Measurements from ENCODE around the gene BICC1.

The BICC1 gene

DNA sequence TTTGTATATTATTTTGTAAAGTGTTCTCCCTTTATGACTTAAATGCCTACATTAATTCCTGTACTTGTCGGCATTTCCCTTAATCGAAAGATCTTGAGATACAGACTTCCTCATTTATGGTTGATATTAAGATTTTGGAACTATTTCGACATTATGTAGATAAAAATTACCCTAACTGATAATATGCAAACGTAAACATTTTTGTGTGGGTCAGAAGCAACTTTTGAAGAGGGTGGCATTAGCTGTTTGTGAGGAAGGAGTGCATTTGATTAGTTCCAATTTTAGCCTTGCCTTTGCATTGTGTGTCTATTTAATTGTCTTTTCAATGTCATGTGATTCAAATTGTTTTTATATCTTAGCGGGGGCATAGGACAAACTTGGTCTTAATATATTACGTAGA lies 114.7 kb downstream of the BICC1 start:
- no peak for DNase-seq
- in situ Hi-C loops (cut with HindIII; ENCODE audit: low pct_ligation_motif_present, low pct_unique_long_range_greater_than_20kb, low sequenced_read_pairs) = no loop called here

DNA sequence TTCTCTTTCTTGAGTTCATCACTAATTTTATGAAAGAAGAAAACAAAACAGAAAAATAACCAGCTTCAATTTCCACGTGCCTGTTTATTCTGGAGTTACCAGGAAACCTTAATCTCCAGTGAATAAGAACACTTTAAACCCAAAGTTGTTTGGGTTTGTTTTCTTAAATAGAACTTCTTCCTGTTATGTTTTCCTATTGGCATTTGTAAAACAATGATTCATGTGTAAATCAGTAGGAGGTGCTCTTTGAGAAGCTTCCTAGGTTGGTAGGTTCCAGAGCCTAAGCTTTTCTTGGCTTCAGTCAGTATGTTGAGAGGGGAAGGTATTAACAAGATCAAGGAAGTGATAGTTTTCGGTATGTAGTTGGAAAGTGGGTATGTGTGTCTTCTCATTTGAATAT lies 119.0 kb downstream of the BICC1 start:
- DNase-seq = no peak
- in situ Hi-C loops (cut with HindIII; ENCODE audit: low pct_ligation_motif_present, low pct_unique_long_range_greater_than_20kb, low sequenced_read_pairs) = no loop called here

DNA sequence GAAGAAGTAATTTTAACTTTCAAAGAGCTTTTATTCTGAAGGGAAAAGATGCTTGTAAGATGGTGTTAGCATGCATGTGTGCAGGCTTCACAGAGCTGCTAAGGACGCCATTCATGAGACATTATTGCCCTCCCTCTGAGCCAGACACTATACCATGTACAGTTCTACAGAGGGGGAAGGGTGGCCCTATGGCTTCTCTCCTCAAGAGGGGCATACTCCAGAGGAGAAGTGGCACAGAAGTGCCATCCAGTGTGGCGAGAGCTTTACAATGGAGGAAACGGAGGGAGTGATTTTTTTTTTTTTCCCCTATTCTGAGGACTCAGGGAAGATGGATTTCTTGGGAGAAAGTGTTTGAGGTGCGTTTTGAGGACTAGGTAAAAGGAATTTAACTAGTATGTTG lies 119.5 kb downstream of the BICC1 start:
- in situ Hi-C loops (cut with HindIII; ENCODE audit: low pct_ligation_motif_present, low pct_unique_long_range_greater_than_20kb, low sequenced_read_pairs) = no loop called here
- DNase-seq = no peak

DNA sequence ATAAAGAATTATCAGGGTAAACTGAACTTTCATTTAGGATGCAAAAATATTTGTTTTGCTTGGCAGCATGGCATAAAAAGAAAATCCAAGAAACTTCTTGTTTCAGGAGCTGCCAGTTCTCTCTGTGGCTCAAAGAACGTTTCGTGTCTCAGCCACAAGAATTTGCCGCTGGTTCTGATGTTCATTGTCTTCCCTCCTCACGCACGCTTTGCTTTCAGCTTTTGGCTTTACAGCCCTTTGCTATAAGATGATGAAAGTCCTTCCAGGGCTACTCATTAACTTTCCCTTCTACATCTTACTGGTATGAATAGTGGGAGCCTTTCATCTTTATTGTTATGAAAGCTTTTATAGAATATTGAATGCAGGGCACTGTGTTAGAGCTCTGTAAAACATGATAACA lies 124.7 kb downstream of the BICC1 start:
- in situ Hi-C loops (cut with HindIII; ENCODE audit: low pct_ligation_motif_present, low pct_unique_long_range_greater_than_20kb, low sequenced_read_pairs) = no loop called here
- peak; percentile 92 for DNase-seq

DNA sequence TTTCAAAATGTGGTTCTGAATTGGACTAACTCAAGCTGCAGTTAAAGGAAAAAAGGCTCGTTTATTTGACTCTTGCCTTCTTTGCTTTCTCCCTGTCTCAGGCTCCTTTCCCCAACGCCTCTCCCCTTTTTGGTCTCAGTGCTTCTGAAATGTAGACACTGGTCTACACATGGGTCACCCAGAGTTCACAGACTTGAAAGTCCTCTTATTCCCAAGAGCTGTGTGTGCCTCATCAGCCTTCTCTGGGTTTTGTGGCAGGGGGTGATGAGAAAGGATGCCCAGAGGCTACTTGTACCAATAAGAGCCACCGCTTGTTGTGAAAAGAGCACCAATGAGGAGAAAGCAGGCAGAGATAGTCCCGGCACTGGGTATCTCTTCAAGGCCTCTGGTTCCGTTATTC lies 125.7 kb downstream of the BICC1 start:
- peak; percentile 40 for DNase-seq
- in situ Hi-C loops (cut with HindIII; ENCODE audit: low pct_ligation_motif_present, low pct_unique_long_range_greater_than_20kb, low sequenced_read_pairs) = no loop called here

DNA sequence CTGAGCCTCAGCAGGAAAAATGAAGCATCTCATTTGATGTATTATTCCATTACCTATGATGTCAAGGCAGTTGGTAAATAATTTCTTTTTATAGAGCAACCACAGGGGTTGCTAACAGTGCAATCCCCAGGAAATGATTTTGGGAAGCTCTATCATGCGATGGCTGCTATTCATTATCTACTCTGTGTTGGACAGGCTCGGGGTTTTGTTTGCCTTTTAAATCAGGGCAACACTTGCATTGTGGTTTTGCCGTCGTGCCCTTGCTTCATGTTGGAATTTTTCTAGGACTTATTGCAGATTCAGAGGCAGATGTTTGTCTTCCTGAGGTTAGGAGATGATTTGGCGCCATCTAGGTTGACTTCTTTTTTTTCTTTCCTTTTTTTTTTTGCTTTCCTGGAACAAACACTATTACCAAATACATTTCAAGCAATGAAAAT lies 128.4 kb downstream of the BICC1 start:
- DNase-seq = peak; percentile 90
- in situ Hi-C loops (cut with HindIII; ENCODE audit: low pct_ligation_motif_present, low pct_unique_long_range_greater_than_20kb, low sequenced_read_pairs) = no loop called here

DNA sequence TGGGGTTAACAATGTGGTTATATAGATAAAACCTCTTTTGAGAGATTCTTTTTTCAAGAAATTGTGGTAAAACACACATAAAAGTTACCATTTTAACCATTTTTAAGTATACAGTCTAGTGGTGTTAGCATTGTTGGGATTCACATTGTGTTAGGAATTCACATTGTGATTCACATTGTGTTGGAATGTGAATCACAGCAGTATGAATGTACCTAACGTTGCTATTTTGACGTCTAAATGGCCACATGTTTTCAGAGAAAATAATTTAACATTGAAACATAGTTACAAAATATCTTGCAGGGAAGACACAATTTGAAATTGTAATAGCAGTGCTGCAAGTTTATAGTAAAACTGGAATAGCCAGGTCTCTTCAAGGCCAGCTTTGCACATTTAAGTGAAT lies 129.0 kb downstream of the BICC1 start:
- in situ Hi-C loops (cut with HindIII; ENCODE audit: low pct_ligation_motif_present, low pct_unique_long_range_greater_than_20kb, low sequenced_read_pairs) = no loop called here
- peak; percentile 41 for DNase-seq

DNA sequence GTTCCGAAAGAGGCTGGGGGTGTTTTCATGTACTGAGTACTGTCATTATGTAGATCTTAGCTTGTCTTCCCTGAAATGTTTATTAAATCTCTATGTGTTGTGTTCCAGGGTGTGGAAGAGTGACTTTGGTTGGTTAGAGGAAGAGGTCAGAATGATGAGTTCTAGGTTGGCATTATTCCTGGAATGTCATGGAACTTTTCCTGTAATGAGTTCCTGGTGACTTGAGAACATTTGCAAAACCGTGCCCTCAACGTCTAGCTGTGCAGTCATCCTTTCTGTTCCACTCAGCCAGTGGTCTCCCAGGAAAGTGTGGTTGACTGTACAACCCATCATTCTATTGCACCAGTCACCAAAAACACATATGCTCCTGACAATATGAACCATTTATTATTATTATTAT lies 129.6 kb downstream of the BICC1 start:
- peak; percentile 49 for DNase-seq
- in situ Hi-C loops (cut with HindIII; ENCODE audit: low pct_ligation_motif_present, low pct_unique_long_range_greater_than_20kb, low sequenced_read_pairs) = no loop called here

DNA sequence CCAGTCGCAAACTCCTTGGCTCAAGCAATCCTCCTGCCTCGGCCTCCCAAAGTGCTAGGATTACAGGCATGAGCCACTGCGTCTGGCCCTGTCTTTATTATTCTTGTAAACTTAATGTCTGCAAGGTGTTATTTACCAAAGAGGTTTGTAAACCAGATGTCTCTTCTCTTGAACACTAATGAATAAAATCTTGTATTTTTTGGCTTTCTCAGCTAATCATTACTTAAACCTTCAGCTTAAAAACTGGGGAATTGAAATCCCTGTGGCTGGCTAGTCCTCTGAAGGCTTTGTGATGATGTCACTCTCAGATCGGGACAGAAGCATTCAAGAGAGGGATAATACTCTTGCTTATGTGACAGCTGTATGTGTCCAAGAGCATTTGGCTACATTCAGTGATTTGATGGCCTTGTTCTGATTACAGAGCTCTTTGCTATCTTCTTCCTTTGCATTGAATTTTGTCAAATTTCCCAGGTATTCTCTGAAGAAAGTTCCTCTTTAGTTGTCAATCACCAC lies 130.3 kb downstream of the BICC1 start:
- in situ Hi-C loops (cut with HindIII; ENCODE audit: low pct_ligation_motif_present, low pct_unique_long_range_greater_than_20kb, low sequenced_read_pairs) = no loop called here
- no peak for DNase-seq

DNA sequence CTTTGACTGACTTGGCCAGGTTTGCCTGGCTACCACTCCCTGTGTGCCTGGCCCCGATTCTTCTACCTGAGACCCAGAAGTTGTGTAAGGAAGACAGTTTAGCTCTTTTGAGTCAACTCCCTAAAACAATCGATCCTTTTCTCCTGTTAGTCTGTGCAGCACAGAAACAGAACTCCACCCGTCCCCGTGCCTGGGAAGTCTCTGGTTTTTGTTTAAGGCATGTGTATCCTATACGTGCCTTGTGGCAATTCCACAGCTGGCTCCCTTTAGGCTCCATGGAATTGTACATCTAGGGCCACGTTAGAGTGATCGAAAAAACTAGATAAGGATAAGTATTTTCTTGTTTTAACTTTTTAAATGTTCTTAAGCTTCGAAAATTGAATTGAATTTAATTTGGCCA lies 131.6 kb downstream of the BICC1 start:
- in situ Hi-C loops (cut with HindIII; ENCODE audit: low pct_ligation_motif_present, low pct_unique_long_range_greater_than_20kb, low sequenced_read_pairs) = no loop called here
- DNase-seq = no peak

DNA sequence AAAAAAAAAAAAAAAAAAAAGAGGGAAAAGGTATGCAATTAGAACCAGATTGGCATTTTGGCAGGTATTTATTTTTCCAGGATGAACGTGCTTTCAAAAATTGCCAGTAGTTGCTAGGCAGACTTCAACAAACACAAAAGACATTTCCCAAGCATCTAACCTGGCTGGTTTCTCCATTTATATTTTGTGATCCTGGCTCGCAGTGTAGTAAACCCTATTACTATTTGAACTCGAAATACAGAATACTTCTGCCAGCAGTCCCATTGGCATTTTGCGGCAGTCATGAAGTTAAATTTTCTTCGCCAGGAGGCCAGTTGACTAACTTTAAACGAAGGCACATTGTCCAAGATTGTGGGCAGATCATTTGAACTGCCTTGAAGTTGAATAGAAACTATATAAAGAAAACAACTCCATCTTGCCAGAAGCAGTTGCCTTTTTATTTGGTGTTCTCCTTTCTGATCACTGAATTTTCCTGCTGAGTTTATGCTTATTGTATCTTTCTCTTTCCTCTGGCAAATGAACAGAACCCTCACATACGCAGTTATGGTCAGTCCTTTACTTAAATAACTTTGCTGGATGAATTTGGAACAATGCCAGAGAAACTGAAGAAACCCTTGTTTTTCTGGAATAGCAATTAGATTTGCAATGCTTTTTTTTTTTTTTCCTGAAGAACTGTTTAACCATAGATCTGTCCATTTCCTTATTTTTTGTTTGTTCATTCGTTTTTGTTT lies 132.9 kb downstream of the BICC1 start:
- in situ Hi-C loops (cut with HindIII; ENCODE audit: low pct_ligation_motif_present, low pct_unique_long_range_greater_than_20kb, low sequenced_read_pairs) = no loop called here
- DNase-seq = no peak

DNA sequence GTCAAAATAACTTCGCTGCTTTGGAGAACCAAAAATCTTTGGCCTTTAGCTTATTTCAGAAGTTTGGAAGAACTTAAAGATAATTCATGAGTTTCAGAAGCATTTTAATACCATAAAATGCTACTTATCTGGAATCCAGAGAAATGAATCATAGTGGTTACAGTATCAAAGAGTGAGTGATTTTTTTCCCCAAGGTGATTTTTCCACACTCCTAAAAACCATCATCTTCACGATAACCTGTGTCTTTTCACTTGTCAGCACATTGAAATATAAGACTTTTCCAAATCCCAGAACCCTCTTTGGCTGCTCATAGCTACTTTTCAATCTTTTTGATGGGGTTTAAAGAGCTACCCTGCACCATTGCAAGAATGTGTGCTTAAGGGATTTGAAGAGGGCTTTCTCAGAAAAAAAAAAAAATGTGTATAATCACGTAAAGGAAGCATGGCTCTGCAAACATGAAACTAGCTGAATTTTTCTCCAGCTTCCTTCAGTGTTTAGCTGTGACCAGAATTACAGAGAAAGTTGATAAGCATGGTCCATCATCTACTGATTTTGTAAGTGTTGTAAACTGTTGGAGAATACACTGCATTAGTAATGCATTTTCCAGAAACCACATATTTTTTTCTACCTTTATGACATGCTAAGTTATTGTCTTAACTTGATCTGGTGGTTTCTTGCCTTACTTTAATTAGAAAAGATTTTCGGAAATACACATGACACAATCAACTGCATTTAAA lies 134.9 kb downstream of the BICC1 start:
- in situ Hi-C loops (cut with HindIII; ENCODE audit: low pct_ligation_motif_present, low pct_unique_long_range_greater_than_20kb, low sequenced_read_pairs) = no loop called here
- DNase-seq = no peak

DNA sequence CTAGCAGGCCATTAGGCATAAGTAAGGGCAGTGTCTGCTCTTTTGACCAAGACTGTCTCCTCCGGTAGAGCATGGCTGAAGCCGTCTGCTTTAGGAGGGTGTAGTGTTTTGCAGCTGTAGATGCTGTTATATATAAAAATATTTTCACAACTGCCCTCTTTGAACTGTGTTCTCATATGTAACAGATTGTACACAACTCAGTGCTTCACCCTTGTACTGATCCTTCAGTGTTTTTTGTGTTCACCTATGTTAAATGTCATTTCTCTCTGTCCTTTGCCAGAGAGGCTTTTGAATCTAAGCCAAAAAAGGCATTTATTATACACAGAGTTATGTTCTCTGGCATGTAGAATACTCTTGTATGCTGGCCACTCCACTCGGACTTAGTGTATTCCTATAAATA lies 135.5 kb downstream of the BICC1 start:
- no peak for DNase-seq
- in situ Hi-C loops (cut with HindIII; ENCODE audit: low pct_ligation_motif_present, low pct_unique_long_range_greater_than_20kb, low sequenced_read_pairs) = no loop called here

DNA sequence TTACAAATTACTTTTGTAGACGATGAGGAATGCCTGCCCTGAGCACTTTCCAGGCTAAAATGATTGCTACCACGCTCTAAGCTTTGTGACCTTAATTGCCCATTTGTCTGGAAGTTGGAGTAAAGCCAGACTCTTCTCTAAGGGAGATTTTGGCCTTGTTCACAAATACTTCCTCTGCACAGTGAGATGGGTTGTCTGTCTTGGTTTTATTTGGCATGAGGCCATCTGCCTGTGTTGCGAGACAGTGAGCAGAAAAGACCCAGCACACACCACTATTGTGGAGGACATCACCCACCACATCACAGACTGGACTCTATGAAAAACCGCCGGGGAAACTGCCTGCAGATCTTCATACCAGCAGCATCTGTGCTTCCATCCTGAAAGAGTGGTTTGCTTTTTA lies 138.4 kb downstream of the BICC1 start:
- no peak for DNase-seq
- in situ Hi-C loops (cut with HindIII; ENCODE audit: low pct_ligation_motif_present, low pct_unique_long_range_greater_than_20kb, low sequenced_read_pairs) = no loop called here

DNA sequence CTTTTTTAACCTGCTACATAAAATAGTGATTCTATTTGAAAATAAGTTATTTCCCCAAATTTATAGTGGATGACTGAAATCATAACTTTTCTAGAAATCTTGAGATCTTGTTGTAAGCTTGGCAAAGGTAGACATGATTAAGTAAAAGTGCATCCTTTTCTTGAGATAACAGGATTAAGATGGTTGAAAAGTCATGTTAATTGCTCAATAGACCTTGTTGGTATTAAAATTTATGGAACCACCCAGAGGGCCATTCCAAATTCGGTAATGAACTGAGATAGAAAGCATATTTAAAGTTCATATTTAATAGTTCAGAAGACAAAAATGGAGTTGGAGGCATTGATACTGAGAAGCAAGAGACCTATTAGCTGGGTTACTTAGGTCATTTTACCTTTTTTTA lies 139.1 kb downstream of the BICC1 start:
- no peak for DNase-seq
- in situ Hi-C loops (cut with HindIII; ENCODE audit: low pct_ligation_motif_present, low pct_unique_long_range_greater_than_20kb, low sequenced_read_pairs) = no loop called here

DNA sequence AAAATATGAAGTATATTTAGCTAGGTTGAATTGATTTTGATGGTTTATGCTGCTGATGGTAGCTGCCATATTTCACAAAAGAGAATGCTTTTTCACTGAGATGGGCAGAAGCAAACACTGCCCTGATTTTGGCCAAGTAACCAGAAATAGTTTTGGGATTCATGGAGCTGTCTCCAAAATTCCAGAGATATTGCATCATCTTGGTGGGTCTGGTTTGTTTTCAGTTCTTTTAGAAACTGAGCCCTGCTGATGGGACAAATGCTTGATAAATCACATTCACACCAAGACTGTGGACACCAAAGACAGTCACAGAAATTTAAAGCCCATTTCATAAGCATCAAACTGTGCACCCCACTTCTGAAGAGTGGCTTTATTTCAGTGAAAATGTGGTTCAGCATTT lies 140.5 kb downstream of the BICC1 start:
- in situ Hi-C loops (cut with HindIII; ENCODE audit: low pct_ligation_motif_present, low pct_unique_long_range_greater_than_20kb, low sequenced_read_pairs) = no loop called here
- no peak for DNase-seq

DNA sequence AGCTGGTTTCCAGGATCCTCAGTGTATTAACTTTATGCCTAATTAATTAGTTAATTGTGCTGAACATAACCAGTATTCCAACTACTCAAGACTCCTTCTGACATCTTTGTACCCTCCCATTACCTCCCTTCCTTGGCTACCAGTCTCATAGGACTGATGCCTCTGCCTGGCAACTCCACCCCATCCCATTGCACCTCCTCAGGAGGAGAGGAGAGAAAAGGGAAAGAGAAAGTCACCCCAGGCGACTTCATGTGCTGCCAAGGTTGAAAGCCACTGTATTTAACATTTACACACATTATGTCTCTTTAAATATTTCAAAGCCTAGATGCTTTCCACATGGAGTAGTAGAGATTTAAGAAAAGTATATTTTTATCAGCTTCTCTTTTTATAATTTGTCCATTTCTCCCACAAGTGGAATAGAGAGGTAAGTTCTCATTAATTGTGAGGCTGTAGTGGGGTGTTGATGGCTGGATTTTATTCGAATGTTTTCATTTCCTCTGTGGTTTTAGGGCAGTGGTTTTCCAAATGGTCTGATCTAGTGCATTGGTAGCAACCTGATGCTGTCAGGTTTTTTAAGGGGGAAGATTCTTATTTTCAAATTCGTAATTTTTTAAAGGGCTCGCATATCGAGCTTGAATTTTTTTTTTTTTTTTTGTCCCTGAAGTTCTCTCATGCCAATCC lies 148.0 kb downstream of the BICC1 start:
- peak; percentile 63 for DNase-seq
- in situ Hi-C loops (cut with HindIII; ENCODE audit: low pct_ligation_motif_present, low pct_unique_long_range_greater_than_20kb, low sequenced_read_pairs) = no loop called here

DNA sequence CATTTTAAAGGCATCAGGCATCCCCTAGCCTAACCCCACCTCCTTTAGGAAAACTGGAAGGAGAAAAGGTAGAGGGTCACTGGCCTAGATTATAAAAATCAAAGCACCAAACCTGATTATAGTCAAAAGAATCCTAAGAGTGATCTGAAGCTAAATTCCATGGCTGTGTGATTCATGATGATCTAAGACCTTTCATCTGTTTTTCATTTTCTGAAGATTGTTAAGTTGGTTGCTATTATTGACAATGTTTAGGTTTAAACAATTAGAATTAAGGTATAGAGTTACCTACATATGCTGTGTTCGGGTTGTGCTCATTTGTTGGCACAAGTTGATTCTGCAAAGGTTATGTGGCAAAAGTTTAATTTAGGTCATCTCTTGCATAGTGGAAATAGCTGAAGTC lies 148.7 kb downstream of the BICC1 start:
- DNase-seq = peak; percentile 53
- in situ Hi-C loops (cut with HindIII; ENCODE audit: low pct_ligation_motif_present, low pct_unique_long_range_greater_than_20kb, low sequenced_read_pairs) = no loop called here

DNA sequence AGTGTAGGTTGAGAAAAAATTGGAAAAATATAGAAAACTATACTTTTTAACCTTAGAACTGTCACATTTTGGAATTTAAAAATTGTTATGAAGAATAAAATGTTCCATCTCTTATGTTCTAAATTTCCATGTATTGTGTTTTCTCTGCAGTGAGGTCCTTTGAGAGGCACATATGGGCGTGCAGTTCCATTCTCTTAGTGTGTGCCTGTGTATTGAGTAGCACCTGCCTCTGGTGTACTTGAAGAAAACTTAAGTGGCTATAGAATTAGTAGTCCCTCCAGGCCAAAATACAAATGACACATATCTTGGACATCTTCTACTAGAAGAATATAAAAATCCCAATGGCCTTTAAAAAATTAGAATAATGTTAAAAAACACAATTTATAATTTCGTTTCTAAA lies 149.2 kb downstream of the BICC1 start:
- no peak for DNase-seq
- in situ Hi-C loops (cut with HindIII; ENCODE audit: low pct_ligation_motif_present, low pct_unique_long_range_greater_than_20kb, low sequenced_read_pairs) = no loop called here
